BJ (cell line): Measurements from ENCODE around the gene MAPRE2. TPM values are rescaled to one million over a fixed set of nuclear protein-coding genes. Genes with fewer than 3 reads are reported as not detected.

ENCODE experiments used
- CTCF ChIA-PET: fragments of 350-600 bp; formaldehyde crosslinking; extraction: SDS; loops from one replicate; lab custom pipeline; 2021; ENCODE audit warnings: antibody characterized with exemption, inconsistent platforms; lab: Yijun Ruan, JAX
- POLR2A ChIA-PET: fragments of 300-600 bp; sonication (Branson Sonifier 250); formaldehyde crosslinking; extraction: SDS; loops from one replicate; lab custom pipeline; 2021; ENCODE audit warnings: antibody characterized with exemption; lab: Charles Lee
- DNase-seq: peaks from one replicate; pipeline ENCODE4 v3.0.0-alpha.2; 2011; ENCODE audit warnings: low read depth
- H3K27me3 ChIP-seq: 2 replicates; pipeline ENCODE4 v1.6.0; 2011; ENCODE audit warnings: low read length; ENCODE audit not compliant: control insufficient read depth, insufficient read depth
- H3K36me3 ChIP-seq: 2 replicates; pipeline ENCODE4 v1.5.1; 2011; ENCODE audit warnings: low read length; ENCODE audit not compliant: control insufficient read depth, insufficient read depth
- H3K4me3 ChIP-seq: 2 replicates; pipeline ENCODE4 v1.5.1; 2011; ENCODE audit warnings: low read depth, mild to moderate bottlenecking, control low read depth, low read length
- polyA plus RNA-seq: library from polyadenylated mRNA; depleted of rRNA; stranded (reverse); fragments of >200 nt; gene quantifications from 2 replicates; pipeline ENCODE4 v1.2.3, GENCODE V29; 2011
- TF ChIP-seq, protein P1 (sequence below): IDR thresholded peaks from 2 replicates; pipeline ENCODE4 v1.5.1; 2011; ENCODE audit warnings: low read depth, mild to moderate bottlenecking, control low read depth, inconsistent platforms, low read length, moderate library complexity; ENCODE audit not compliant: insufficient read depth

MAPRE2 gene
- polyA plus RNA-seq, 1 experiment = 23.8 TPM

DNA sequence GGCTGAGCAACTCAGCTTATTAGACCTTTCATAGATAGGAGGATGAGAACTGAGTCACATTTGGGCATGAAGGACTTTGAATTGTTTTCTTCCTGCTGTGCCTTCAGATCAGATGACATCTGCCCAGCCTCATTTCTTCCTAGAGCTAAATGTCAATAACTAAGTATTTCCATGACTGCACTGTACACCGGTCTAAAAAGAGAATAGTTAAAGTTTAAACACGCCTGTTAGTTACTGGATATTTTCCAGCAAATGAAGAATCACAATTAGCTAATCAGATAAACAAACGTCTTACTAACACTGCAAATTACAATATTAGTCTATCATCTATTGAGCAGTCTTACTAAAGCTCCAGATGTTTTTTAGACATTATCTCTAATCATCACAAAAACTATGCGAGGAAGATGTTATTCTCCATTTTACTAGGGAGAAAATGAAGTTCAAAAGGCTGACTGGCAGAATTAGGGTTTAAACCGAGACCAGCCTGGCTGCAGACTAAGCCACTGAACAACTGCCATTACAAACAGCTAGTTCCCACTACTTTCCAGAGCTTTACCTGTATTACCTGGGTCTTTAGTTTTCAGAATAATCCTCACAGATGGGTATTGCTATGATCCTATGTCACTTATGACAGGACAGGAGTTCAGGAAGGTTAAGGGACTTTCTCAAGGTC, 130.2 kb downstream of the MAPRE2 start:
- no peaks in the 10 kb centered on the region; the same call in 1 of the 2 replicates for H3K27me3 ChIP-seq
- DNase-seq = no peak
- no peak overlapping the region for H3K4me3 ChIP-seq
- ChIA-PET POLR2A (interaction anchor here (0.6 kb wide), 1 partner anchor 11 kb away, joined by 5 read pairs; no protein-coding TSS in a partner anchor), CTCF (interaction anchor here (0.5 to 0.7 kb wide), 3 partner anchors 18 to 1075 kb away, joined by 3 read pairs; no protein-coding TSS in a partner anchor)
- no peaks in the 10 kb centered on the region for H3K36me3 ChIP-seq
- TF ChIP-seq, protein P1, sequence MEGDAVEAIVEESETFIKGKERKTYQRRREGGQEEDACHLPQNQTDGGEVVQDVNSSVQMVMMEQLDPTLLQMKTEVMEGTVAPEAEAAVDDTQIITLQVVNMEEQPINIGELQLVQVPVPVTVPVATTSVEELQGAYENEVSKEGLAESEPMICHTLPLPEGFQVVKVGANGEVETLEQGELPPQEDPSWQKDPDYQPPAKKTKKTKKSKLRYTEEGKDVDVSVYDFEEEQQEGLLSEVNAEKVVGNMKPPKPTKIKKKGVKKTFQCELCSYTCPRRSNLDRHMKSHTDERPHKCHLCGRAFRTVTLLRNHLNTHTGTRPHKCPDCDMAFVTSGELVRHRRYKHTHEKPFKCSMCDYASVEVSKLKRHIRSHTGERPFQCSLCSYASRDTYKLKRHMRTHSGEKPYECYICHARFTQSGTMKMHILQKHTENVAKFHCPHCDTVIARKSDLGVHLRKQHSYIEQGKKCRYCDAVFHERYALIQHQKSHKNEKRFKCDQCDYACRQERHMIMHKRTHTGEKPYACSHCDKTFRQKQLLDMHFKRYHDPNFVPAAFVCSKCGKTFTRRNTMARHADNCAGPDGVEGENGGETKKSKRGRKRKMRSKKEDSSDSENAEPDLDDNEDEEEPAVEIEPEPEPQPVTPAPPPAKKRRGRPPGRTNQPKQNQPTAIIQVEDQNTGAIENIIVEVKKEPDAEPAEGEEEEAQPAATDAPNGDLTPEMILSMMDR = no peak

DNA sequence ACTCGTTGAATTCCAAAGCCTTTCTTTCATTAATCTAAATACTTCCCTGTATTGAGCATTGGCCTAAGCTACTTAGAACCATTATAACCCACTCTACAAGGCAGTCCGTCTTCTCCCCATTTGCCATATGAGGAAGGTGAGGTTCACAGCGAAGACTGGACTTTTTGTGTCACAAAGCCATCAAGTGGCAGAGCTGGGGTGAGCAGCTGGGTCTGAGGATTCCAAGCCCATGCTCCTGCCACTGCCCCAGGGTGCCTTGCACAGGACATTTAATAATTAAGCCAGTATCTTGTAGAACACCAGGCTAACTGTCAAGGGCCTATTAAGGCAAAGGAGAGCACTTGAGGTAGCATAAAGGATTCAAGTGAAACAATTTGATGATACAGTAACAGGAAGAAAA, 130.8 kb downstream of the MAPRE2 start:
- Histone ChIP-seq H3K27me3 (no peaks in the 10 kb centered on the region; the same call in 1 of the 2 replicates), H3K4me3 (no peak overlapping the region), H3K36me3 (no peaks in the 10 kb centered on the region)
- TF ChIP-seq, protein P1 = no peak
- CTCF ChIA-PET = interaction anchor here (0.6 to 0.7 kb wide), 2 partner anchors 18 to 152 kb away, joined by 3 read pairs; no protein-coding TSS in a partner anchor
- no peak for DNase-seq
- POLR2A ChIA-PET = no interaction called here

DNA sequence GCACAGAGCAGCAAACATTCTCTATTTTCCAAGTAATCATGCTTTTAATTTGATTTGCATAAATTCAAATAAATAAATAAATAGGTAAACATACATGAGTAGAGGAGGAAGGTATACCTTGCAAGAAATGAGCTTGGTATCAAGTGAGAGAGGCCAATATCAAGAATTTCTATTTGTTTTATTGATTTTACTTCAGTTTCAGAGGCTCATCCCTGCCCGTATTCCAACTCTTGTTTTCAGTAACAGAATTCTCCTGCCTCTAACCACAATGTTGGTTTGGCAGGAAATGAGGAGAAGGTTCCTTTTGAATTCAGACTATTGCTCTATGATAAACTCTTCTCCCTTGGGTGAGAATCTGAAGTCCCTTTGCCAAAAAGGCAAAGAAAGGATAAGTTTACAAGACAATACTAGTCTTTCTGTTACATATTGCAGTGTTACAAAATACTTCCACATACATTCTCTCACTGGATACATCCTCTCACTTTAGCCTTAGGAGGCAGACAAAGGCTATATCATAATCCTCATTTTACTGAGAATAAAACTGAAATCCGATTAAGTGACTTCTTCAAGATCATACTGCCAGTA, 131.3 kb downstream of the MAPRE2 start:
- no peaks in the 10 kb centered on the region for H3K36me3 ChIP-seq
- DNase-seq = no peak
- POLR2A ChIA-PET = no interaction called here
- TF ChIP-seq, protein P1 = no peak
- no peaks in the 10 kb centered on the region; the same call in 1 of the 2 replicates for H3K27me3 ChIP-seq
- no peak overlapping the region for H3K4me3 ChIP-seq
- CTCF ChIA-PET = interaction anchor here (0.6 to 0.7 kb wide), 2 partner anchors 27 to 152 kb away, joined by 3 read pairs; no protein-coding TSS in a partner anchor

DNA sequence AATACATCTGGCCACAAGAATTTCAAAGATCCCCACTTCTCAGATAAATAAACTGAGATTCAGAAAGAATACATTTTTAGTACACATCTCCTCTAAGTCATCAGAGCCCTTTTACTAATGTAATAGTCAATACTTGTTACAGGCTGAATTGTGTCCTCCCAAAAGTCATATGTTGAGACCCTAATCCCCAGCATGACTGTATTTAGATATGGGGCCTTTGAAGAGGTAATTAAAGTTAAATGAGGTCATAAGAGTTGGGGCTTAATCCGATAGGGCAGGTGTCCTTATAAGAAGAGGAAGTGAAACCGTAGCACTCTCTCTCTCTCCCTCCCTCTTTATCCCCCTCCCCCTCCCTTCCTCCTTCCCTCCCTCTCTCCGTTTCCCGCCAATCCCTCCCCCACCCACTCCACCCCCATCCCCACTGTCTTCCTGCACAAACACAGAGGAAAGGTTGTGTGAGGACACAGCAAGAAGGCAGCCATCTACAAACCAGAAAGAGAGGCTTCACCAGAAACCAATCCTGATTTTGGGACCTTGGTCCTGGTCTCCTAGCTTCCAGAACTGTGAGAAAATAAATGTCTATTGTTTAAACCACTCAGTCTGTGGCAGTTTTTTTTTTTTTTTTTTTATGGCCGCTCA, 133.0 kb downstream of the MAPRE2 start:
- H3K36me3 ChIP-seq = no peaks in the 10 kb centered on the region
- peaks cover 2% of the 10 kb centered on the region for H3K27me3 ChIP-seq
- ChIA-PET POLR2A (no interaction called here), CTCF (no interaction called here)
- DNase-seq = no peak
- TF ChIP-seq, protein P1 = no peak
- H3K4me3 ChIP-seq = no peak overlapping the region

DNA sequence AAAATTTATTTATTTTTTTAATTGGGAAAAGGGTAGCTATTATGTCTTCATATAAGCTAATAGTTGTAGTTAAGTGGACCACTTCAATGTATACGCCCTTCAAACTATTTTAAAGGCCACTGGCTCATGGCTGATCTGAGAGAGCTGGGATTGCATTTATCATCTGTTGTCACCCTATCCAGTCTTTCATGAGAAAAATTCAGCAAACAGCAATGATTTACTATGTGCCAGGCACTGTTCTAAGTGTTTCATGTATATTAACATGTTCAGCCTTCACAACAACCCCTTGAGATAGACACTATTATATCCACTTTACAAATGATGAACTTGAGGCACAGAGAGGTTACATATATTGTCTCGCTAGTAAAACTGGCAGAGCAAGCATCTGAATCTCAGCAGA, 133.5 kb downstream of the MAPRE2 start:
- ChIA-PET POLR2A (no interaction called here), CTCF (no interaction called here)
- Histone ChIP-seq H3K36me3 (no peaks in the 10 kb centered on the region), H3K27me3 (peaks cover 2% of the 10 kb centered on the region), H3K4me3 (no peak overlapping the region)
- TF ChIP-seq, protein P1 = no peak
- DNase-seq = no peak
